HG02588 (cell line): Measurements from ENCODE around the gene ORAI3.

Source experiments
- ATAC-seq: cut with Tn5 transposase; IDR thresholded peaks from one replicate; pipeline ENCODE4 v1.9.1; 2021; ENCODE audit warnings: mild to moderate bottlenecking, moderate library complexity; ENCODE audit not compliant: unreplicated experiment

ORAI3 gene

GRCh38 chr16:30948667-30949649 lies at the start of gene ORAI3:
Gene ORAI3, plus strand, starts transcription at chr16:30949068. Its CDS starts 222 bp downstream, at chr16:30949290.
- ATAC-seq: peak; percentile 57

- ATAC-seq: no peak
Observed at GRCh38 chr16:30899794-30900193, 49.1 kb upstream of the ORAI3 start.

- no peak for ATAC-seq
Observed at GRCh38 chr16:30900588-30900987, 48.3 kb upstream of the ORAI3 start.

- ATAC-seq: no peak
Observed at GRCh38 chr16:30901201-30902028, 47.5 kb upstream of the ORAI3 start.

- ATAC-seq: peak; percentile 64
Observed at GRCh38 chr16:30902029-30902972, 46.6 kb upstream of the ORAI3 start.

GRCh38 chr16:30903002-30903401 lies 45.9 kb upstream of the ORAI3 start:
- no peak for ATAC-seq

- no peak for ATAC-seq
Observed at GRCh38 chr16:30903596-30903995, 45.3 kb upstream of the ORAI3 start.

GRCh38 chr16:30904114-30904780 lies 44.6 kb upstream of the ORAI3 start:
- ATAC-seq: no peak

- no peak for ATAC-seq
Observed at GRCh38 chr16:30907064-30907463, 41.8 kb upstream of the ORAI3 start.

- no peak for ATAC-seq
Observed at GRCh38 chr16:30910427-30911029, 38.3 kb upstream of the ORAI3 start.

- no peak for ATAC-seq
Observed at GRCh38 chr16:30912794-30913412, 36.0 kb upstream of the ORAI3 start.

GRCh38 chr16:30914830-30915229 lies 34.0 kb upstream of the ORAI3 start:
- ATAC-seq: no peak

- ATAC-seq: no peak
Observed at GRCh38 chr16:30918614-30919013, 30.3 kb upstream of the ORAI3 start.

- no peak for ATAC-seq
Observed at GRCh38 chr16:30920891-30921290, 28.0 kb upstream of the ORAI3 start.

GRCh38 chr16:30921459-30921747 lies 27.5 kb upstream of the ORAI3 start:
- no peak for ATAC-seq

- no peak for ATAC-seq
Observed at GRCh38 chr16:30921748-30922419, 27.0 kb upstream of the ORAI3 start.

- peak; percentile 69 for ATAC-seq
Observed at GRCh38 chr16:30922420-30922959, 26.4 kb upstream of the ORAI3 start.

GRCh38 chr16:30922960-30923535 lies 25.8 kb upstream of the ORAI3 start:
- peak; percentile 57 for ATAC-seq
